ENCODE data around the gene CPVL. TPM values are rescaled to one million over a fixed set of nuclear protein-coding genes. Genes with fewer than 3 reads are reported as not detected.

CPVL gene
- total and polyA plus RNA-seq, 3 experiments from 2014 or later = 1.0 to 1.3 TPM; not detected in 1

- H3K9me3 ChIP-seq (ENCODE audit: low read length) = no peaks in the 10 kb centered on the region
- peaks cover 3% of the 10 kb centered on the region for H3K27me3 ChIP-seq (ENCODE audit: insufficient read depth, low read length, poor library complexity, severe bottlenecking)
- no peak overlapping the region for H3K27ac ChIP-seq (ENCODE audit: low read depth, low read length)
- ChIA-PET POLR2A (no interaction called here), CTCF (no interaction called here)
- no peaks in the 10 kb centered on the region for H3K9me3 Mint-ChIP-seq
- no peak for DNase-seq
- no peak overlapping the region for H3K4me3 ChIP-seq (ENCODE audit: low read length)
- H3K4me3 Mint-ChIP-seq = no peak overlapping the region
- H3K36me3 ChIP-seq (ENCODE audit: insufficient read depth, low read length) = no peaks in the 10 kb centered on the region
- H3K27me3 Mint-ChIP-seq = peaks cover 7 to 13% of the 10 kb centered on the region in 2 donors
- H3K36me3 Mint-ChIP-seq = peaks cover 0 to 1% (median 0%) of the 10 kb centered on the region in 3 donors
- peaks cover 12 to 17% (median 16%) of the 10 kb centered on the region in 3 donors for H3K4me1 Mint-ChIP-seq
- no peaks in the 10 kb centered on the region for H3K4me1 ChIP-seq (ENCODE audit: insufficient read depth, low read length)
- H3K27ac Mint-ChIP-seq = no peak overlapping the region
These were observed 7.7 kb upstream of the CPVL start for GRCh38 chr7:29154076-29154475.

- H3K27me3 Mint-ChIP-seq = peaks cover 28 to 44% of the 10 kb centered on the region in 2 donors
- H3K9me3 Mint-ChIP-seq = no peaks in the 10 kb centered on the region
- ChIA-PET CTCF (interaction anchor here (2.2 kb wide), 1 partner anchor 258 kb away, joined by 5 read pairs; no protein-coding TSS in a partner anchor), POLR2A (no interaction called here)
- Histone ChIP-seq H3K4me1 (ENCODE audit: insufficient read depth, low read length) (no peaks in the 10 kb centered on the region), H3K27me3 (ENCODE audit: insufficient read depth, low read length, poor library complexity, severe bottlenecking) (peaks cover 3% of the 10 kb centered on the region), H3K4me3 (ENCODE audit: low read length) (no peak overlapping the region), H3K36me3 (ENCODE audit: insufficient read depth, low read length) (no peaks in the 10 kb centered on the region), H3K27ac (ENCODE audit: low read depth, low read length) (no peak overlapping the region), H3K9me3 (ENCODE audit: low read length) (no peaks in the 10 kb centered on the region)
- H3K36me3 Mint-ChIP-seq = peaks cover 0 to 1% (median 0%) of the 10 kb centered on the region in 3 donors
- H3K4me1 Mint-ChIP-seq = peaks cover 4 to 10% (median 10%) of the 10 kb centered on the region in 3 donors
- no peak overlapping the region for H3K4me3 Mint-ChIP-seq
- no peak for DNase-seq
- no peak overlapping the region for H3K27ac Mint-ChIP-seq
These were observed 4.5 kb upstream of the CPVL start for GRCh38 chr7:29150856-29151255.

- Mint-ChIP-seq H3K4me1 (peaks cover 3 to 13% (median 12%) of the 10 kb centered on the region in 3 donors), H3K36me3 (peaks cover 0 to 1% (median 0%) of the 10 kb centered on the region in 3 donors)
- H3K4me1 ChIP-seq (ENCODE audit: insufficient read depth, low read length) = no peaks in the 10 kb centered on the region
These were observed 2.7 kb upstream of the CPVL start for GRCh38 chr7:29149036-29149435.

GRCh38 chr7:29147821-29148220 is 1.5 kb upstream of the CPVL start:
- H3K27me3 ChIP-seq (ENCODE audit: insufficient read depth, low read length, poor library complexity, severe bottlenecking) = peaks cover 3% of the 10 kb centered on the region
- CTCF ChIA-PET = no interaction called here
- H3K9me3 ChIP-seq (ENCODE audit: low read length) = no peaks in the 10 kb centered on the region
- Mint-ChIP-seq H3K27ac (no peak overlapping the region), H3K27me3 (peaks cover 49 to 72% of the 10 kb centered on the region in 2 donors), H3K4me3 (no peak overlapping the region), H3K9me3 (no peaks in the 10 kb centered on the region), H3K4me1 (peaks cover 3 to 13% (median 12%) of the 10 kb centered on the region in 3 donors), H3K36me3 (peaks cover 0 to 1% (median 0%) of the 10 kb centered on the region in 3 donors)
- POLR2A ChIA-PET = no interaction called here
- no peaks in the 10 kb centered on the region for H3K36me3 ChIP-seq (ENCODE audit: insufficient read depth, low read length)
- H3K27ac ChIP-seq (ENCODE audit: low read depth, low read length) = no peak overlapping the region
- no peak overlapping the region for H3K4me3 ChIP-seq (ENCODE audit: low read length)
- no peaks in the 10 kb centered on the region for H3K4me1 ChIP-seq (ENCODE audit: insufficient read depth, low read length)
- no peak for DNase-seq

More at GRCh38 chr7:29149036-29149435, 2.7 kb upstream of the CPVL start:
- Mint-ChIP-seq H3K27ac (no peak overlapping the region), H3K4me3 (no peak overlapping the region), H3K27me3 (peaks cover 40 to 61% of the 10 kb centered on the region in 2 donors), H3K9me3 (no peaks in the 10 kb centered on the region)
- Histone ChIP-seq H3K27ac (ENCODE audit: low read depth, low read length) (no peak overlapping the region), H3K9me3 (ENCODE audit: low read length) (no peaks in the 10 kb centered on the region), H3K4me3 (ENCODE audit: low read length) (no peak overlapping the region), H3K36me3 (ENCODE audit: insufficient read depth, low read length) (no peaks in the 10 kb centered on the region), H3K27me3 (ENCODE audit: insufficient read depth, low read length, poor library complexity, severe bottlenecking) (peaks cover 3% of the 10 kb centered on the region)
- ChIA-PET CTCF (interaction anchor here (2.2 kb wide), 1 partner anchor 260 kb away, joined by 5 read pairs; no protein-coding TSS in a partner anchor), POLR2A (no interaction called here)
- DNase-seq = no peak

GRCh38 chr7:29146888-29147609 is 712 bp upstream of the CPVL start:
- peaks cover 3 to 13% (median 12%) of the 10 kb centered on the region in 3 donors for H3K4me1 Mint-ChIP-seq
- Histone ChIP-seq H3K27me3 (ENCODE audit: insufficient read depth, low read length, poor library complexity, severe bottlenecking) (peaks cover 3% of the 10 kb centered on the region), H3K9me3 (ENCODE audit: low read length) (no peaks in the 10 kb centered on the region), H3K27ac (ENCODE audit: low read depth, low read length) (no peak overlapping the region), H3K4me3 (ENCODE audit: low read length) (no peak overlapping the region), H3K4me1 (ENCODE audit: insufficient read depth, low read length) (no peaks in the 10 kb centered on the region), H3K36me3 (ENCODE audit: insufficient read depth, low read length) (no peaks in the 10 kb centered on the region)
- peaks cover 49 to 72% of the 10 kb centered on the region in 2 donors for H3K27me3 Mint-ChIP-seq
- no peak overlapping the region for H3K27ac Mint-ChIP-seq
- H3K4me3 Mint-ChIP-seq = no peak overlapping the region
- CTCF ChIA-PET = no interaction called here
- DNase-seq = no peak
- H3K9me3 Mint-ChIP-seq = peaks cover 0 to 2% (median 0%) of the 10 kb centered on the region in 5 donors
- H3K36me3 Mint-ChIP-seq = no peaks in the 10 kb centered on the region
- POLR2A ChIA-PET = no interaction called here

GRCh38 chr7:29145553-29146056 is 732 bp downstream of the CPVL start:
- Mint-ChIP-seq H3K4me1 (peaks cover 3 to 13% (median 12%) of the 10 kb centered on the region in 3 donors), H3K27ac (no peak overlapping the region)
- CTCF ChIA-PET = no interaction called here

GRCh38 chr7:29143751-29144150 is 2.6 kb downstream of the CPVL start:
- peaks cover 3 to 13% (median 12%) of the 10 kb centered on the region in 3 donors for H3K4me1 Mint-ChIP-seq

More at GRCh38 chr7:29145553-29146056, 732 bp downstream of the CPVL start:
- POLR2A ChIA-PET = no interaction called here
- no peak for DNase-seq
- Mint-ChIP-seq H3K27me3 (peaks cover 49 to 76% of the 10 kb centered on the region in 2 donors), H3K4me3 (no peak overlapping the region), H3K9me3 (peaks cover 0 to 3% (median 0%) of the 10 kb centered on the region in 5 donors), H3K36me3 (no peaks in the 10 kb centered on the region)
- no peak overlapping the region for H3K4me3 ChIP-seq (ENCODE audit: low read length)
- H3K36me3 ChIP-seq (ENCODE audit: insufficient read depth, low read length) = no peaks in the 10 kb centered on the region
- H3K27ac ChIP-seq (ENCODE audit: low read depth, low read length) = no peak overlapping the region
- peaks cover 3% of the 10 kb centered on the region for H3K27me3 ChIP-seq (ENCODE audit: insufficient read depth, low read length, poor library complexity, severe bottlenecking)
- no peaks in the 10 kb centered on the region for H3K9me3 ChIP-seq (ENCODE audit: low read length)
- no peaks in the 10 kb centered on the region for H3K4me1 ChIP-seq (ENCODE audit: insufficient read depth, low read length)

GRCh38 chr7:29142021-29142727 is 4.2 kb downstream of the CPVL start:
- Histone ChIP-seq H3K27me3 (ENCODE audit: insufficient read depth, low read length, poor library complexity, severe bottlenecking) (no peaks in the 10 kb centered on the region), H3K4me1 (ENCODE audit: insufficient read depth, low read length) (no peaks in the 10 kb centered on the region), H3K27ac (ENCODE audit: low read depth, low read length) (no peak overlapping the region), H3K4me3 (ENCODE audit: low read length) (no peak overlapping the region), H3K9me3 (ENCODE audit: low read length) (no peaks in the 10 kb centered on the region), H3K36me3 (ENCODE audit: insufficient read depth, low read length) (no peaks in the 10 kb centered on the region)
- CTCF ChIA-PET = no interaction called here
- Mint-ChIP-seq H3K27ac (peak overlapping the region in 1 of 8 donors; percentile 4), H3K27me3 (peaks cover 41 to 74% of the 10 kb centered on the region in 2 donors), H3K36me3 (no peaks in the 10 kb centered on the region), H3K4me3 (no peak overlapping the region), H3K4me1 (peaks cover 3 to 13% (median 12%) of the 10 kb centered on the region in 3 donors), H3K9me3 (peaks cover 0 to 3% (median 0%) of the 10 kb centered on the region in 5 donors)
- DNase-seq = no peak
- POLR2A ChIA-PET = no interaction called here

More at GRCh38 chr7:29143751-29144150, 2.6 kb downstream of the CPVL start:
- Mint-ChIP-seq H3K36me3 (no peaks in the 10 kb centered on the region), H3K9me3 (peaks cover 0 to 3% (median 0%) of the 10 kb centered on the region in 5 donors), H3K4me3 (no peak overlapping the region), H3K27ac (no peak overlapping the region), H3K27me3 (peaks cover 45 to 81% of the 10 kb centered on the region in 2 donors)
- no peak for DNase-seq
- CTCF ChIA-PET = no interaction called here
- Histone ChIP-seq H3K4me1 (ENCODE audit: insufficient read depth, low read length) (no peaks in the 10 kb centered on the region), H3K27ac (ENCODE audit: low read depth, low read length) (no peak overlapping the region), H3K27me3 (ENCODE audit: insufficient read depth, low read length, poor library complexity, severe bottlenecking) (no peaks in the 10 kb centered on the region), H3K36me3 (ENCODE audit: insufficient read depth, low read length) (no peaks in the 10 kb centered on the region), H3K9me3 (ENCODE audit: low read length) (no peaks in the 10 kb centered on the region), H3K4me3 (ENCODE audit: low read length) (no peak overlapping the region)
- POLR2A ChIA-PET = no interaction called here

Measured in CD8-positive, alpha-beta memory T cell (primary cell).